Left forelimb (tissue), 1 donor: ENCODE results near the gene SBNO2.
A peak's percentile ranks its signal among the peaks of the same experiment; 100 is the strongest.

Source experiments
- DNase-seq: peaks from one replicate; pipeline ENCODE4 v3.0.0-alpha.2; 2018; ENCODE audit warnings: low spot score

SBNO2 gene

GRCh38 chr19:1105008-1105872 is 68.8 kb downstream of the SBNO2 start:
- DNase-seq: no peak

GRCh38 chr19:1104311-1105007 is 69.6 kb downstream of the SBNO2 start:
- DNase-seq: peak; percentile 83

GRCh38 chr19:1103708-1104310 is 70.3 kb downstream of the SBNO2 start, which contains the start of gene GPX4:
GPX4 (plus strand) TSS chr19:1103994; CDS start chr19:1104044, 50 bp downstream.
- peak; percentile 99 for DNase-seq

DNA sequence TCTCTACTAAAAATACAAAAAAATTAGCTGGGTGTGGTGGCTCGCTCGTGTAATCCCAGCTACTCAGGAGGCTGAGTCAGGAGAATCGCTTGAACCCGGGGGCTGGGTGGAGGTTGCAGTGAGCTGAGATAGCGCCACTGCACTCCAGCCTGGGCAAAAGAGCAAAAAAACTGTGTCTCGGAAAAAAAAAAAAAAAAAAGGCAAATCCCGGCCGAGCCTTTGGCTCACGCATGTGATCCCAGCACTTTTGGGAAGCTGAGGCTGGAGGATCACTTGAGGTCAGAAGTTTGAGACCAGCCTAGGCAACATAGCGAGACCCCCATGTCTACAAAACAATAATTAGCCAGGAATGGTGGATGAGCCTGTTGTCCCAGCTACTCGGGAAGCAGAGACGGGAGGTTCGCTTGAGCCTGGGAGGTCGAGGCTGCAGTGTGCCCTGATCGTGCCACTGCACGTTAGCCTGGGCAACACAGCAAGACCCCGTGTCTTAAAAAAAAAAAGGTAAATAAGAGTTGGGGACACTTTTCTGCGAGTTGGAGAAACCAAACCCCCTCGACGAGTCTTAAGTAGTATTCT is 70.8 kb downstream of the SBNO2 start:
- no peak for DNase-seq

- DNase-seq: no peak
These were observed 71.5 kb downstream of the SBNO2 start for GRCh38 chr19:1102407-1103131.

- no peak for DNase-seq
These were observed 72.8 kb downstream of the SBNO2 start for GRCh38 chr19:1101337-1101698.

DNA sequence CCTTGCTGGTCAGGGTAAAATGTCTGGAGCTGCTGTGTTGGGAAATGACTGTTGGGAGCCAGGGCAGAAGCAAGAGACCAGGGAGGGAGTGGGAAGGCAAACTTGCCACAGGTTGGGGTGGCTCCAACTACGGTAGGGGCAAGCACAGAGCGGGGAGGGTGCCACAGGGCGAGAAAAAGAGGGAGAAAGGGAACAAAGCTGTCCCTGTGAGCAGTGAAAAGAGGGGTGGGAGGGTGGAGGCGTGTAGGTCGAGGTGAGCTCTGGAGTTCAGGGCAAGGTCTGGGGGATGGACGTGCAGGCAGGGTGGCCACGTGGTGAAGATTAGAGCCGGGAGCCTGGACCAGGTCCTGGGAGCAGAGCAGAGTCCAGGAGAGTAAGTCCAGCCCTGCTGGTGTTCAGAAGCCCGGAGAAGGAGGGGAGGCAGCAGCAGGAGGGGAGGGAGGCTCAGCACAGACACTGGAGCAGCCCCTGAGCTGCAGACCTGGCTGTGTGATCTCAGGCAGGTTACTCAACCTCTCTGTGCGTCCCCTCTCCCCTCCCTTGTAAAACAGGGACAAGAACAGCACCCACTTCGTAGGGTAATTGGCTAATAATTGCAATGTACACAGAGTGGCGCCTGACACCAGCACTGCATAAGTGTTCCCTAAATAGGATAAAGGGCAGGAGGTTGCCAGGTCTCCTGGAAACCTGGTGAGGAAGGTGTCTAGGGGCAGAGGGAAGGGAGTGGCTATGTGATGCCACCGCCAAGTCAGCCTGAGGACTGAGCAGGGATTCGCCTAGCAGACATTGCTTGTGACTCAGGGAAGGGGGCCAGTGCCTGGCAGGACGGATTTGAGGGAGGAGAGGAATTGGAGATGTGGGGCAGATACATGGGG is 75.7 kb downstream of the SBNO2 start:
- no peak for DNase-seq

- no peak for DNase-seq
These were observed 76.3 kb downstream of the SBNO2 start for GRCh38 chr19:1097810-1098176.

- DNase-seq: peak; percentile 98
These were observed 78.9 kb downstream of the SBNO2 start, which contains the start of gene POLR2E for GRCh38 chr19:1094978-1095701. POLR2E (minus strand) TSS chr19:1095375; CDS start chr19:1095315, 60 bp downstream.

DNA sequence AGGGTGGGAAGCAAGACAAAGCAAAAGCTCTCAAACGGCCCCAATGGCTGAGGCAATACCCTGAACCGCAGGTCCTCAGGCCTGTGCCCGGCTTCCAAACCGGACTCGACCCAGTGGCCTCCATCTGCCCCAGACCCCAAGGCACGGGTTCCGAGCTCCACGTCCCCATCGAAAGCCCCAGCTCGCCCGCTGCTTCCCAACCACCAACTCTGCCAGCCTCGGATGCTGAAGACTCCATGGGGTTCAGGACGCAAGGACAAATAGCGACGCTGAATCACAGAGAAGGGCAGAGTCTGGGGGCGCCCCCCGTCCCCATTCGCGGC is 79.5 kb downstream of the SBNO2 start:
- no peak for DNase-seq

GRCh38 chr19:1093811-1094553 is 80.1 kb downstream of the SBNO2 start:
- DNase-seq: no peak

GRCh38 chr19:1093330-1093729 is 80.7 kb downstream of the SBNO2 start:
- no peak for DNase-seq

DNA sequence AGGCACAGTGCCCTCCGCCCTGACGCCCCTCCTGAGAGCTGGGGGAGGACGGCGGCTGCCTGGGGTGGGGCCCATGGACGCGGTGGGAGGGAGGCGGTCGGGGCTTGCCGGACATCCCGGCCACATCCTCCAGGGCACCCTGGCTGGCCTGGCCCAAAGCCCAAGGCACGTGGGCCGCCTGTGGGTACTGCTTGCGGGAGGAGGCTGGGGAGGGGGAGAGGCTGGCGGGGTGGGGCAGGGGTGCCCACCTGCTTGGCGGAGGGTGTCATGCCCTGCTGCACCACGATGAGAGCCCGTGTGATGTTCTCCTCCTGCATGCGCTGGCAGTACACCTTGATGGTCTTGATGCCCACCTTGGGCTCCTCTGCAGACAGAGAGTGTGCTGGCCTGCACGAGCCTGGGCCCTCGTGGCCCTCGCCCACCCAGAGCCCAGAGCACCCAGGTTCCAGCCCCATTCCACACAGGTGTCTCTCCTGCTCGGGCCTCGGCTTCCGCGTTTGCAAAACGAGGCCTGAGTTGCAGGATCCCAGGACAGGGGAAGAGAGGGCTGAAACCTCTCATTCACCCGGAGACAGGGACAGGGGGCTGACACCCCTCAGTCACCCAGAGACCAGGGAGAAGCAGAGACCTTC is 82.4 kb downstream of the SBNO2 start:
- no peak for DNase-seq

- no peak for DNase-seq
These were observed 83.1 kb downstream of the SBNO2 start for GRCh38 chr19:1090731-1091543.

- no peak for DNase-seq
These were observed 84.2 kb downstream of the SBNO2 start for GRCh38 chr19:1089891-1090290.

GRCh38 chr19:1089126-1089771 is 84.8 kb downstream of the SBNO2 start:
- DNase-seq: no peak

- no peak for DNase-seq
These were observed 85.6 kb downstream of the SBNO2 start for GRCh38 chr19:1088416-1089010.
